ENCODE measurements around the gene EFCAB11.
"Not testable (repeated sequence)": the region's sequence is repeated elsewhere in the genome, so short reads cannot be mapped to it uniquely, and the experiment has no call there.

DNA sequence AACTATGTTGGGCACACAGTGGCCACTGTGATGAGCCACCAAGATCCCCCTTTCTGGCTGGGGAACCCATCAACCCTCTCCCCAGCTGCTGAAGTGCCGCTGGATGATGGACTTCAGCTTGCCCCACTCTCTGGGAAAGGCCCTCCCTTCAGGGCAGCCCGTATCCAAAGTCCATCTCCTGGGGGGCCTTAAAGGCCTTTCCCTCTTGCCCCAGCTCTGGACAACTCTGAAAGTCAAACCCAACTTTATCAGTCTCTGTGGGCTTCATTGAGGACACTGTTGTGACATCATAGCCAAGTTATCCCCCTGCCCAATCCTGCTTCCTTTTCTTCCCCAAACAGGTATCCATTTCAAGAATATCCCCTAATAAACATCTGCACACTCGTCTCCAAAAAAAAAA is 61.1 kb downstream of the EFCAB11 start:
- not testable (repeated sequence) for TF ChIP-seq POLR2AphosphoS5, EP300 (IDR thresholded peaks at IDR 0.05)
- TF ChIP-seq, protein P1, sequence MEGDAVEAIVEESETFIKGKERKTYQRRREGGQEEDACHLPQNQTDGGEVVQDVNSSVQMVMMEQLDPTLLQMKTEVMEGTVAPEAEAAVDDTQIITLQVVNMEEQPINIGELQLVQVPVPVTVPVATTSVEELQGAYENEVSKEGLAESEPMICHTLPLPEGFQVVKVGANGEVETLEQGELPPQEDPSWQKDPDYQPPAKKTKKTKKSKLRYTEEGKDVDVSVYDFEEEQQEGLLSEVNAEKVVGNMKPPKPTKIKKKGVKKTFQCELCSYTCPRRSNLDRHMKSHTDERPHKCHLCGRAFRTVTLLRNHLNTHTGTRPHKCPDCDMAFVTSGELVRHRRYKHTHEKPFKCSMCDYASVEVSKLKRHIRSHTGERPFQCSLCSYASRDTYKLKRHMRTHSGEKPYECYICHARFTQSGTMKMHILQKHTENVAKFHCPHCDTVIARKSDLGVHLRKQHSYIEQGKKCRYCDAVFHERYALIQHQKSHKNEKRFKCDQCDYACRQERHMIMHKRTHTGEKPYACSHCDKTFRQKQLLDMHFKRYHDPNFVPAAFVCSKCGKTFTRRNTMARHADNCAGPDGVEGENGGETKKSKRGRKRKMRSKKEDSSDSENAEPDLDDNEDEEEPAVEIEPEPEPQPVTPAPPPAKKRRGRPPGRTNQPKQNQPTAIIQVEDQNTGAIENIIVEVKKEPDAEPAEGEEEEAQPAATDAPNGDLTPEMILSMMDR (IDR thresholded peaks at IDR 0.05) = not testable (repeated sequence)
